Raji (cell line): ENCODE results near the gene OR56A5.

Experiments
- POLR2A ChIP-seq: IDR thresholded peaks from 2 replicates; pipeline ENCODE4 v1.6.1; 2011; ENCODE audit warnings: low read depth, low read length, control low read depth; ENCODE audit not compliant: insufficient read depth

OR56A5 gene

DNA sequence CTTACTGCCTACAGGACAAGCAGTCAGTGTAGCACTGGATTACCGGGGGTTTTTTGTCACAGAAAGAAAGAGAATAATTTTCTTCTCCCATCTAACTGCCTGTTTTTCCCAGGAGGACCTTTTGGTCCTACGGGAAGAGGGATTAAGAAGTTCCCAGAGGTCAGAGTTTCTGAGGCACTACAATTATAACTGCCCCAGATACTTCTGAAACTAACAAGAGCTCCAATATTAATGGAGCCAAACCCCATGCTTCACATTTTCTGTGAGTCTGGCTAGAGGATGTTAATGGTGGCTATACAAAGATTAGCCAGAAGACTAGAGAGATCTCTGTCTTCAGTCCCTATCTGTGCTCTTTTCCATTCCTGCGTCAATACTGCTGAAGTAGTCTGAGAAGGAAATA lies 26.3 kb downstream of the OR56A5 start, which contains the start of gene OR56A3:
Gene OR56A3 (plus strand): TSS at position 301 of the 400 bp plus-strand sequence. CDS start 5,096 bp downstream, outside the sequence.
- TF ChIP-seq POLR2A, result no peak

DNA sequence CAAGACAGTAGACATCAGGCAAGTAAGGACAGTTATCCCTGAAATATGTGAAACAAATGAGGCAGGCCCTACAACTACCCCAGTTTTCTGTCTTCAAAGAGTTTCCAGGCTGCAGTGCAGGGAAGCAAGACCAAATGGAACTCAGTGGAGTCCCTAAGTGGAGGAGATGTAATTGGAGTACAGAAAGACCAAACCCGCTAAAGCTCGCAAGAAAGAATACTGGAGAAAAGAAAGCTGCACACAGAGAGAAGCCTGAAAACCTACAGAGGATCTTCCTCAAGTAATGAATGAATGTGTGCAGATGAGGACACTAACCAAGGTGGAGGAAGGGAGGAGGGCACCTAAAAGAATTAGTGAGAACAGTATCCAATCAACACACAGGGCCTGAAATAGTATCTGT lies 27.5 kb downstream of the OR56A5 start:
- TF ChIP-seq POLR2A, result no peak

DNA sequence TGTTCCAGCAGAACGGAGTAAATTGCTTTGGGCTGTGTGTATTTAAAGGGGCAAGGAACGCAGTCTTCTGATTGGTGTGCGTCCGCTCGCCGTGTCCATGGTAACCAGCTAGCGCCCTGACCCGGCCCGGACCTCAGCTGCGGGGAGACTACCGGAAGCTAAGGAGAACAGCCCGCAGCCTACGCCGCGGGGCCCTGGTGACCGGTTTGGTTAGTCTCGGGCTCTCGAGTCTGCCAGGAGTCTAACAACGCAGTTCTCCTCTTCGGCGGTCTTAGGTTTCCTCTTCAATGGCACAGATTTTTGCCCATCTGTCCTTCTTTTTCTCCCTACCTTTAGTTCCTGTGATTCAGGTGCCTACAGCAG lies 29.7 kb downstream of the OR56A5 start:
- no peak for TF ChIP-seq POLR2A

- no peak for TF ChIP-seq POLR2A
These were observed 30.3 kb downstream of the OR56A5 start for GRCh38 chr11:5937868-5938602.

- TF ChIP-seq POLR2A, result no peak
These were observed 35.2 kb downstream of the OR56A5 start for GRCh38 chr11:5933116-5933515.

GRCh38 chr11:5932671-5933070 lies 35.6 kb downstream of the OR56A5 start:
- TF ChIP-seq POLR2A, result no peak

DNA sequence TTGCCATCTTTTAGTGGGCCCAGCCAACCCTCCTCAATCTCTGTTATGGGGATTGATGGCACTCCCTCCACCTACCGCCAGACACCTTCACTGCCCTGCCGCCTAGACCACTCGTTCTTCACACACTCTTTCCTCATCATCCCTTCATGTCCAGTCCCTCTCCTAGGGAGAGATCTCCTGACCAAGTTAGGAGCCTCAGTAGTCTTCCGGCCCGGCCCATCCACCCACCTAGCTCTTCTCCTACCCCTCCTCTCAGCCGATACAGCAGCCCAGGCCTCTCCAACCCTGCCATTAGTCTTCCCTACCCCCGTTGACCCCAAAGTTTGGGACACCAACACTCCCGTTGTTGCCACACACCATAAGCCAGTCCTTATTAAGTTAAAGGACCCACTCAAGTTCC lies 37.2 kb downstream of the OR56A5 start:
- TF ChIP-seq POLR2A, result no peak

- no peak for TF ChIP-seq POLR2A
These were observed 37.7 kb downstream of the OR56A5 start for GRCh38 chr11:5930614-5931013.

DNA sequence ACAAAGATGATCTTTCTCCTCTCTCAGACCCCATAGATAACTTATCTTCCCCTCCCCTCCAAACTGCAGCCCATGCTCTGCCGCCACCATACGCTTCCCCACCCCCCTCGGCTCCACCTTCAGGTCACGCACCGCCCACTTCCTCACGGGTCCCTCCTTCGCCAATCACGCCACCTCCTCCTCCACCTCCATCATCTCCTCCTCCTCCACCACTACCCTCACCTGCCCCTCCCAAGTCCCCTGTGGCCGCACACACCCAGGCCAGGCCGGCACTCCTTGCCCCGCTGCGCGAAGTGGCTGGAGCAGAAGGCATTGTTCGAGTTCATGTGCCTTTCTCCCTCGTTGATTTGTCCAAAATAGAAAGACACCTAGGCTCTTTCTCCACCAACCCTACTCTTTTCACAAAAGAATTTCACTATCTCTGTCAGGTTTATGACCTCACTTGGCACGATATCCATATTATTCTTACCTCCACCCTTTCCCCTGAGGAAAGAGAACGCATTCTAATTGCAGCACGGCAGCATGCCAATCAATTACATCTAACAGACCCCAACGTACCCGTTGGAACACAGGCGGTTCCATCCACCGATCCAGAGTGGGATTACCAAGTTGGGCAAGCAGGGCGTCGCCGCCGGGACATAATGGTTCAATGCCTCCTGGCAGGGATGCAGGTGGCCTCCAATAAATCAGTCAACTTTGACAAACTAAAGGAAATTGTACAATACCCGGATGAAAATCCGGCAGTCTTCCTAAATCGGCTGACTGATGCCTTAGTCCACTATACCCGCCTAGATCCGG lies 38.5 kb downstream of the OR56A5 start:
- TF ChIP-seq POLR2A, result no peak

DNA sequence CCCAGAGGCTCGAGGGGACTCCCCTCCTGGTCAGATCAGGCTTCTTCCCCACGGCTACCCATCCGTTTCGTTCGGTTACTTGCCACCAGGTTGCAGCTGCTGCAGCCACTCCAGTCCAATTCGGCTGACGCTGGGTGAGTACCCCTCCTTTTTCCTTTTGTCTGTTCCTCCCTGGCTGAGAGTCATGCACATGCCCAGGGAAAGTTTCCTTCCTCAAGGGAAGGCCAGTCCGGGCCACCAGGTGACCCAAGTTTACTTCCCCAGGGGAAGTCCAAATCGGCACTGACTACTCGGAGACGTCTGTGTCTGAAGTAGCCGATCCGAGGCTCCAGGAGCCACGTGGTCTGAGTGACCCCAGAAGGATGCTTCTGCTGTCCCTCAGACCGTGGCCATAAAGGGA lies 39.5 kb downstream of the OR56A5 start:
- no peak for TF ChIP-seq POLR2A

DNA sequence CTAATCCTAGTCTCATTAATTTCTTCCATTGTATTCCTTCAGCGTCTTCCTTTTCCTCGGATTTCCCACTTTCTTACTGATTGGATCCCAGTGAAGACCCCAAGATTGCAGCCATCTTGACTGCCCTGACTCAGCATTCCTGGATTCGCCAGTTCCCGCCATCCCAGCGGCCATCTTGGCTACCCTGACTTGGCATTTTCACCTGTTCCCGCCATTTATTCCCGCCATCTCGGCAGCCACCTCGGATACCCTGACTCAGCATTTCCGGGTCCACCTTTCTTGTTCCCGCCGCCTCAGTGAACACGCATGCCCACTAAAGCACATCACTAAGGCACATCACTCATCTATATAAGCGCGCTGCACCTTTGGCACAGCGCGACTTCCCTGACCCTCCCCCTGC lies 40.0 kb downstream of the OR56A5 start:
- TF ChIP-seq POLR2A, result no peak

DNA sequence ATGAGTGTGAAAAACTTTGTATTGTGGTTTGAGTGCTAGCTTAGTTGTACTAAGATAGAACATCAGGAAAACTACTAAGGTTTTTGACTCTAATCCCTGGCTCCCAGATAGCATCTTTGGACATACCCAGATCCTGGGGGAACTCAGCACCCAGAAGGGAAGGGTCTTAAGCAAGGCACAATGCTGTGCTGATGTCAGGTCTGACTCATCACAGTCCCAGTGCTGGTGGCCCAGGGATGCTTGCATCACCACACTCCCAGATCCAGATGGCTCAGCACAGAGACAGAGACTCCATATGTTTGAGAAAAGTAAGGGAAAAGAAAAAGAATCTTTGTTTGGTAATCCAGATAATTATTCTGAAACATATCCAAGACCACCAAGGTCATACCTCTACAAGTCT lies 44.5 kb downstream of the OR56A5 start:
- no peak for TF ChIP-seq POLR2A

- TF ChIP-seq POLR2A, result no peak
These were observed 44.9 kb downstream of the OR56A5 start for GRCh38 chr11:5923427-5923776.

DNA sequence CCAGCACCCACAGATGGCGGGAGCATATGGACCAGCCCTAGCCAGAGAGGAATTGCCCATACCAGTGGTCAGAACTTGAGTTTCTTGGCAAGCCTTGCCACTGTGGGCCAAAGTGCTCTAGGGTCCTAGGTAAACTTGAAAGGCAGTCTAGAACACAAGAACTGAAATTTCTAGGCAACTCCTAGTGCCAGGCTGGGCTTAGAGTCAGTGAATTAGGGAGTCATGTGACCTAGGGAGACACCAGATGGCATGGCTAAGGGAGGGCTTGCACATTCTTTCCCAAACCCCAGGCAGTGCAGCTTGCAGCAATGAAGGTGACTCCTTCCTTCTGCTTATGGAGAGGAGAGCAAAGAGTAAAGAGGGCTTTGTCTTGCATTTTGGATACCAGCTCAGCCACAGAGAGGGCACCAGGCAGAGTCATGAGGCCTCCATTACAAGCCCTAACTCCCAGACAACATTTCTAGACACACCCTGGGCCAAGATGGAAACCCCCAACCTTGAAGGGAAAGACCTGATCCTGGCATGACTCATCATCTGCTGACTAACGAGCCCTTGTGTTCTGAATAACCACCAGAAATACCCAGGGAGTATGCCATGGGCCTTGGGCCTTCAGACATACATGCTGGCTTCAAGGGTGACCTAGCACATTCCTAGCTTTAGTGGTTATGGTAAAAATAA lies 45.4 kb downstream of the OR56A5 start:
- no peak for TF ChIP-seq POLR2A
